H9 (cell line): Measurements from ENCODE around the gene CCND2. TPM values are rescaled to one million over a fixed set of nuclear protein-coding genes. Genes with fewer than 3 reads are reported as not detected.

Source experiments
- DNase-seq: peaks from one replicate; pipeline ENCODE4 v3.0.0-alpha.2; 2017
- H2AFZ ChIP-seq: one replicate; pipeline ENCODE4 v1.6.1; 2013; ENCODE audit warnings: mild to moderate bottlenecking, low read length, control low read depth, moderate library complexity
- H2AK5ac ChIP-seq: 2 replicates; pipeline ENCODE4 v1.6.1; 2013; ENCODE audit warnings: low read length, control low read depth, mixed read lengths; ENCODE audit not compliant: insufficient read length
- H2BK120ac ChIP-seq: one replicate; pipeline ENCODE4 v1.6.1; 2013; ENCODE audit warnings: low read depth, mild to moderate bottlenecking, low read length, control low read depth, inconsistent platforms; ENCODE audit not compliant: poor library complexity, severe bottlenecking
- H2BK12ac ChIP-seq: 2 replicates; pipeline ENCODE4 v1.6.1; 2013; ENCODE audit warnings: low read length, control low read depth, mixed read lengths, low read depth; ENCODE audit not compliant: insufficient read length
- H2BK15ac ChIP-seq: 2 replicates; pipeline ENCODE4 v1.6.1; 2013; ENCODE audit warnings: low read depth, low read length, control low read depth
- H2BK20ac ChIP-seq: one replicate; pipeline ENCODE4 v1.6.1; 2013; ENCODE audit warnings: low read depth, mild to moderate bottlenecking, low read length, control low read depth, inconsistent platforms; ENCODE audit not compliant: poor library complexity, severe bottlenecking
- H2BK5ac ChIP-seq: 2 replicates; pipeline ENCODE4 v1.6.1; 2013; ENCODE audit warnings: low read length, control low read depth, mixed read lengths; ENCODE audit not compliant: insufficient read length
- H3K14ac ChIP-seq: 2 replicates; pipeline ENCODE4 v1.6.1; 2013; ENCODE audit warnings: low read length, control low read depth; ENCODE audit not compliant: insufficient read depth
- H3K18ac ChIP-seq: 2 replicates; pipeline ENCODE4 v1.6.1; 2013; ENCODE audit warnings: low read depth, mild to moderate bottlenecking, mixed read lengths, low read length, control low read depth; ENCODE audit not compliant: insufficient read length
- H3K23ac ChIP-seq: 2 replicates; pipeline ENCODE4 v1.6.1; 2013; ENCODE audit warnings: low read length, control low read depth, mixed read lengths, low read depth; ENCODE audit not compliant: insufficient read length
- H3K23me2 ChIP-seq: 2 replicates; pipeline ENCODE4 v1.6.1; 2013; ENCODE audit warnings: low read depth, mild to moderate bottlenecking, mixed read lengths, low read length, control low read depth; ENCODE audit not compliant: insufficient read length, poor library complexity, severe bottlenecking
- H3K27ac ChIP-seq: 2 replicates; pipeline ENCODE4 v1.5.1; 2013; ENCODE audit warnings: low read length, control low read depth, mixed read lengths, low read depth; ENCODE audit not compliant: insufficient read length
- H3K27me3 ChIP-seq: 2 replicates; pipeline ENCODE4 v1.6.1; 2013; ENCODE audit warnings: low read length, control low read depth, inconsistent platforms; ENCODE audit not compliant: insufficient read depth
- H3K4ac ChIP-seq: 2 replicates; pipeline ENCODE4 v1.6.1; 2013; ENCODE audit warnings: low read depth, mild to moderate bottlenecking, control low read depth, inconsistent platforms, low read length, moderate library complexity
- H3K4me1 ChIP-seq: 2 replicates; pipeline ENCODE4 v1.6.1; 2013; ENCODE audit warnings: low read length, control low read depth, inconsistent platforms; ENCODE audit not compliant: insufficient read depth
- H3K4me2 ChIP-seq: 2 replicates; pipeline ENCODE4 v1.6.1; 2013; ENCODE audit warnings: low read length, control low read depth, mixed read lengths; ENCODE audit not compliant: insufficient read length, insufficient read depth
- H3K56ac ChIP-seq: 2 replicates; pipeline ENCODE4 v1.6.1; 2013; ENCODE audit warnings: low read depth, mild to moderate bottlenecking, mixed read lengths, low read length, control low read depth; ENCODE audit not compliant: insufficient read length
- H3K79me1 ChIP-seq: 2 replicates; pipeline ENCODE4 v1.6.1; 2013; ENCODE audit warnings: low read depth, mild to moderate bottlenecking, moderate library complexity, low read length, control low read depth, inconsistent platforms; ENCODE audit not compliant: insufficient read depth, poor library complexity, severe bottlenecking
- H3K79me2 ChIP-seq: 2 replicates; pipeline ENCODE4 v1.6.1; 2013; ENCODE audit warnings: low read length, control low read depth, inconsistent platforms; ENCODE audit not compliant: insufficient read depth
- H3K9ac ChIP-seq: 2 replicates; pipeline ENCODE4 v1.6.1; 2013; ENCODE audit warnings: low read length, control low read depth, mixed read lengths; ENCODE audit not compliant: insufficient read length; ENCODE audit errors: extremely low read depth
- H3K9me3 ChIP-seq: one replicate; pipeline ENCODE4 v1.6.1; 2013; ENCODE audit warnings: low read depth, low read length, inconsistent platforms; ENCODE audit not compliant: control insufficient read depth
- H3T11ph ChIP-seq: one replicate; pipeline ENCODE4 v1.6.1; 2013; ENCODE audit warnings: mild to moderate bottlenecking, low read length, control low read depth, inconsistent platforms
- H4K20me1 ChIP-seq: one replicate; pipeline ENCODE4 v1.6.1; 2013; ENCODE audit not compliant: control insufficient read depth, insufficient read length, insufficient read depth
- H4K5ac ChIP-seq: 2 replicates; pipeline ENCODE4 v1.6.1; 2013; ENCODE audit warnings: low read depth, mild to moderate bottlenecking, mixed read lengths, low read length, control low read depth; ENCODE audit not compliant: insufficient read length
- H4K8ac ChIP-seq: replicated peaks from 2 replicates; pipeline ENCODE4 v1.6.1; 2013; ENCODE audit warnings: low read length, control low read depth, mixed read lengths, low read depth; ENCODE audit not compliant: insufficient read length
- H4K91ac ChIP-seq: 2 replicates; pipeline ENCODE4 v1.6.1; 2013; ENCODE audit warnings: low read depth, mild to moderate bottlenecking, moderate library complexity, mixed read lengths, low read length, control low read depth; ENCODE audit not compliant: insufficient read length
- H3K27ac Mint-ChIP-seq, 3 experiments: 2 replicates in 2 of 3; 3 replicates in 1 of 3; pipeline ENCODE4 v1.8.0; 2020 to 2021; ENCODE audit warnings: mixed read lengths in 3 of 3, mild to moderate bottlenecking in 1 of 3, moderate library complexity in 1 of 3
- H3K27me3 Mint-ChIP-seq: 2 replicates; pipeline ENCODE4 v1.8.0; 2021; ENCODE audit warnings: low read depth, mild to moderate bottlenecking, moderate library complexity, mixed read lengths
- H3K36me3 Mint-ChIP-seq, 3 experiments: 2 replicates in 2 of 3; 3 replicates in 1 of 3; pipeline ENCODE4 v1.8.0; 2020 to 2021; ENCODE audit warnings: low read depth in 3 of 3, mixed read lengths in 3 of 3; ENCODE audit not compliant: insufficient read depth in 1 of 3
- H3K4me1 Mint-ChIP-seq, 2 experiments: 2 replicates each; pipeline ENCODE4 v1.8.0; 2020; ENCODE audit warnings: mixed read lengths in 2 of 2
- H3K4me3 Mint-ChIP-seq, 2 experiments: 2 replicates in 1 of 2; 3 replicates in 1 of 2; pipeline ENCODE4 v1.8.0; 2020 to 2021; ENCODE audit warnings: mild to moderate bottlenecking in 2 of 2, mixed read lengths in 2 of 2, moderate library complexity in 1 of 2
- H3K9me3 Mint-ChIP-seq, 2 experiments: 2 replicates in 1 of 2; 3 replicates in 1 of 2; pipeline ENCODE4 v1.8.0; 2020; ENCODE audit warnings: mild to moderate bottlenecking in 2 of 2, mixed read lengths in 2 of 2, moderate library complexity in 1 of 2
- CTCF ChIP-seq: fragments of 200-600 bp; sonication (generic); conservative IDR thresholded peaks from 3 replicates; pipeline ENCODE4 v1.8.0; 2021; ENCODE audit warnings: antibody characterized with exemption, mild to moderate bottlenecking
- WGBS: extraction: QIAGEN DNeasy Blood & Tissue Kit; methylation state at CpG from one replicate; pipeline ENCODE4 v1.1.7; 2013; ENCODE audit warnings: missing lambda C conversion rate, low lambda C conversion rate, mixed read lengths; ENCODE audit not compliant: insufficient read length; ENCODE audit errors: extremely low coverage; 5-methylcytosine and 5-hydroxymethylcytosine counted together
- total RNA-seq: library from RNA; stranded (reverse); gene quantifications from 2 replicates; pipeline ENCODE4 v1.2.1, GENCODE V29; 2021

Gene CCND2
- total RNA-seq, 1 experiment from 2014 or later = 104 TPM

GRCh38 chr12:4276524-4277204 lies 3.1 kb downstream of the CCND2 start:
- no peak overlapping the region for H2BK5ac ChIP-seq
- peak overlapping the region; percentile 88 to 98 for H3K4me3 Mint-ChIP-seq
- peaks cover 32% of the 10 kb centered on the region for H3K23me2 ChIP-seq
- H3K4ac ChIP-seq = no peak overlapping the region
- WGBS = no CpG with 5 or more reads among the region's 10 CpGs
- H2BK12ac ChIP-seq = no peak overlapping the region
- H3K4me1 ChIP-seq = peaks cover 9% of the 10 kb centered on the region
- no peak overlapping the region for H3K27ac ChIP-seq
- peak; percentile 96 for DNase-seq
- no peak overlapping the region for H4K8ac ChIP-seq
- peaks cover 4% of the 10 kb centered on the region for H4K20me1 ChIP-seq
- H3K9me3 ChIP-seq = no peaks in the 10 kb centered on the region
- no peak overlapping the region for H2BK15ac ChIP-seq
- H3K14ac ChIP-seq = no peak overlapping the region
- no peaks in the 10 kb centered on the region; the same call in 1 of the 2 replicates for H3K27me3 ChIP-seq
- peaks cover 2% of the 10 kb centered on the region for H3K79me1 ChIP-seq
- no peak overlapping the region for H3T11ph ChIP-seq
- peak; percentile 92 for TF ChIP-seq CTCF
- H3K23ac ChIP-seq = no peak overlapping the region
- H2BK120ac ChIP-seq = no peak overlapping the region
- H3K27ac Mint-ChIP-seq = peak overlapping the region; percentile 20 to 98 (median 90); a peak in 6 of 7 replicates
- no peak overlapping the region for H3K56ac ChIP-seq
- peaks cover 38 to 48% of the 10 kb centered on the region in 2 experiments for H3K4me1 Mint-ChIP-seq
- no peak overlapping the region for H4K91ac ChIP-seq
- no peak overlapping the region for H3K18ac ChIP-seq
- no peak overlapping the region for H2BK20ac ChIP-seq
- H3K27me3 Mint-ChIP-seq = peaks cover 31% of the 10 kb centered on the region
- H4K5ac ChIP-seq = no peak overlapping the region
- peaks cover 2 to 3% of the 10 kb centered on the region in 2 experiments; a peak in 1 of 5 replicates for H3K9me3 Mint-ChIP-seq
- H3K4me2 ChIP-seq = peak overlapping the region; percentile 77
- H2AK5ac ChIP-seq = no peak overlapping the region
- H3K79me2 ChIP-seq = peaks cover 20% of the 10 kb centered on the region
- peaks cover 56 to 60% (median 59%) of the 10 kb centered on the region in 3 experiments for H3K36me3 Mint-ChIP-seq
- H3K9ac ChIP-seq = no peak overlapping the region
- no peak overlapping the region for H2AFZ ChIP-seq
